ENCODE results near the gene NDRG2.
"Not testable (repeated sequence)": the region's sequence is repeated elsewhere in the genome, so short reads cannot be mapped to it uniquely, and the experiment has no call there.

The NDRG2 gene

DNA sequence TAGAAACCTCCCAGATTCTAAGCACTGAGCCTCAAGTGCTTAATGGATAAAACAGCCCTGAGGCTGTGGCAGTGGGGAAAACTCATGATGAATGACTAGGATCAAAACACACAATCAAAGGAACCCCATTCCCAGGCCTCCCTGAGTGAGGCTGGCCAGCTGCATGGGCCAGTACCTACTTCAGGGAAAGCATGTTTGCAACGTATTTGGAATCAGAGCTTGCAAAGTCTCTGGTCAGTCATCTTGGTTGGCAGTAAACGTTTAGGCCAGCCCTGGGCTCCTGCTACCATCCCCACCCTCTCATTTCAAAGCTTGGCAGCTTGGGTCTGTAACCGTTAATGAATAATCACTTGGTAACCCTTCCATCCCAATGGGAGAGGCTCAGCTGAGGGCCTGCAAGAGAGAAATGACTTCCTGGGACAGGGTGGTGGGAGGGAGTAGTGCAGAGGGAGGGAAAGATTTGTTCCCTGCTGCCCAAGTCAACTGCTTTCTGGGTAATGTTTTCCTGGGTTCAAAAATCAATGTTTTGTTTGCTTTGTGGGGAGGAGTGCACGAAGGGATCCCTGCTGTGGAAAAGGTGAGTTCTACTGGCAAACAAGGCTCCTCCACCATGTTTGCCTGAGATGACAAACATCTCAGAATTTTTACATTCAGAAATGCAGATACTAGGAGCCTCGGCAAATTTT lies 30.7 kb upstream of the NDRG2 start:
- DNase-seq (ENCODE audit: low read depth) = no peak

DNA sequence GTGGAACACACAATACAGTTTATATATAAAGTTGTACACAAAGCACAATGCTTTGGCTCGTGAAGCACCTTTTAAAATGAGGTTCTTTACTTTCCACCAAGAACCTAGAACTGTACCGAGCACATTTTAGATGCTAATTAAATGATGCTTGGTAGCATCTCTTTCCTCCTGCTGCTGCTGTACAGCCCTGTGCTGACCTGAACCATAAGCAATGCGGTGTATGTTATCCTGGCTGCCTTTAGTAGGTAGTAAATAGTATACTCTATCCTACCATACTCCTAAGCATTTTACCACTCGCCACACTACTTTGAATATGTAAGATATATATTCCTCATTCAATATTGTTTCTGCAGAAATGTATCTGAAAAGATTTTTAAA lies 29.9 kb upstream of the NDRG2 start:
- DNase-seq (ENCODE audit: low read depth) = no peak

DNA sequence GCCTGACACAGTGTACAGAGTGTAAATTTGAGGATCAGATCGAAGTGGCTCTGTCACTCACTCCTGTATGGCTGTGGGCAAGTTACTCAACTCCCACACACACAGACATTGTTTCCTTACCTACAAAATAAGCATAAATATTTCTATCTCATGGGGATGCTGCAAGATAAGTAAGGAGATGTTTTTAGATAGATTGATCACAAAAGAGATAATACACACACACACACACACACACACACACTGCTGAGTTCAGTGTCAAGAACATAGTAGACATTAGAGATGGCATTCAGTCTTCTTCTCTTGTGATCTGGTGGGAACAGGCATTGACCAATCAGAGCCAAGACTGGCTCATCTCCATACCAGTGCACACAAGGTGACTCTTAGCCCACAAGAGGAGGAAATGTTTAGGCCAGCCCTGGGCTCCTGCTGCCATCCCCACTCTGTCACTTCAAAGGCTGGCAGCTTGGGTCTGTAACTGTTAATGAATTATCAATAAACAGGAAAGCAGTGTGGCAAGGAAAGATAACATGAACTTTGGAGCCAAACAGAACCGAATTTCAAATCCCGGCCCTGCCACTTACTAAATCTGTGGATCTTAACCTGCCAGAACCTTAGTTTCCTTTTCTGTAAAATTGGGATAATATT lies 29.4 kb upstream of the NDRG2 start:
- DNase-seq (ENCODE audit: low read depth) = no peak

DNA sequence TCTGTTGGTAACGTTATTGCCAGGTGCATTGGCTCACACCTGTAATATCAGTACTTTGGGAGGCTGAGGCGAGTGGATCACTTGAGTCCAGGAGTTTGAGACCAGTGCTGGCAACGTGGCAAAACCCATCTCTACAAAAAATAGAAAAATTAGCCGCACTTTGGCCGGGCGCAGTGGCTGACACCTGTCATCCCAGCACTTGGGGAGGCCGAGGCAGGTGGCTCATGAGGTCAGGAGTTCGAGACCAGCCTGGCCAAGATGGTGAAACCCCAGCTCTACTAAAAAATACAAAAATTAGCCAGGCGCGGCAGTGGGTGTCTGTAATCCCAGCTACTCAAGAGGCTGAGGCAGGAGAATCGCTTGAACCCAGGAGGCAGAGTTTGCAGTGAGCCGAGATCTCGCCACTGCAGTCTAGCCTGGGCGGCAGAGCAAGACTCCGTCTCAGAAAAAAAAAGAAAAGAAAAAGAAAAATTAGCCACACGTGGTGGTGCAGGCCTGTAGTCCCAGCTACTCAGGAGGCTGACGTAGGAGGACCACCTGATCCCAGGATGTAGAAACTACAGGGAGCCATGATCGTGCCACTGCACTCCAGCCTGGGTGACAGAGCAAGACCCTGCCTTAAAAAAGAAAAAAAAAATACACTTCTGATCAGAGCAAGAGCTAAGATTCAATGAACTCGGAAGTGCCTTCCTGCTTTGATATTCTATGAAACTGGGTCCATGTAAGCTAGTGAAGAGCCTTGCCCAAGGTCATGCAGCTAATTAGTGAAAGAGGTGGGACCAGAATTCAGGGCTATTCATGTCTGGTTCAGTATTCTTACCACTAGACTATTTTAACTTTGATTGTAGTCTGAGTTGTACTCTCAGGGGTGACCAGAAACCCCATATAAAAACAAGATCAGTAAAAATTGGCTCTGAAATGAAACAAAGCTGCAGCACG lies 28.6 kb upstream of the NDRG2 start:
- no peak for DNase-seq (ENCODE audit: low read depth)

DNA sequence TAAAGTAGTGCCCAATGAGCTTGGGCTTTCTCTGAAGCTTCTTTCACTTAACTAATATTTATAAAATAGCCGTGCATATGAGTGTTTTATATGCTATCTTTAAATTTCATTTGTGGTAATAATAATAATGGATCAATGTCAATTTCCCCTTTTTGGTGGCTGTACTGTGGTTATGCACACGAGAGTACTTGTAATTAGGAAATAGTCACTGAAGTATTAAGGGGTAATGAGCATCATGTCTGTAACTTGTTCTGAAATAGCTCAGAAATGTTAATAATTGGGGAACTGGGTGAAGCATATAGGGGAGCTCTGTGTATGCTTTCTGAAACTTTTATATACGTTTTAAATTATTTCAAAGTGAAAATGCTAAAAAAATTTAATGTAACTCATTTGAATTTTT lies 25.7 kb upstream of the NDRG2 start:
- DNase-seq (ENCODE audit: low read depth) = no peak

DNA sequence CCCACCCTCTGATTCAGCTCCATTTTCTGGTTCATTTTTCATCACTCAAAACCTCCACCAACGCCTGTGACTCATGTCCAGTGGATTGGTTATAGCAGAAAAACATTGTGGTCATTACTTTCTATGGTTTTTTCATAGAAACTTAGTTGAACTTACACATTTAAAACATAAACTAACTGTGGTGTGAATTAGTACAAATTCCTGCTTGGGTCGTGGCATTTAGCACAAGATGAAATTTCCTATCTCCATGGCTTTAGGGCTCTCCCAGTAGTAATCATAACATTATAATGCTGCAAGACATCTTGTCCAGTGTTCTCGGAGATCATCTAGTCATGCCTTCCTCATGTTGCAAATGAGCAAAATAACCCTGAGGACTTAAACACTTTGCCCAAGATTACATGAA lies 24.4 kb upstream of the NDRG2 start:
- DNase-seq (ENCODE audit: low read depth) = peak; percentile 57

DNA sequence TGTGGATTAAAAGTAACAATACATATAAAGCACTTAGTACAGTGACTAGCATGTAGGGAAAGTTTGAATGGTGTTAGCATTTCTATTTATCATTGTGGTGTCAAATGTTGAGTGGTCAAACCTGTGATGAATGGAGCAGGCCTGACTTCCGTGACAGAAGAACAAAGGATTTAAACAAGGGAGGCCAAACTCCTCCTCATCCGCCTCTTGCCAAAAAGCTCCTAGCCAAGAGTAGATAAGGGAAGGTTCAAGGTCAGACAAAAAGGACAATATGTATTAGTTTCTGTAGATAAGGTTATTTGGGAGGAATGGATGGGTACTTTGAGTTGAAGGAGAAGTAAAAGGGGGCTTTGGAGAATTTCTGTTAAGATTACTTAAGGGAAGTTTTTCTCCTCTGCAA lies 23.8 kb upstream of the NDRG2 start:
- no peak for DNase-seq (ENCODE audit: low read depth)

DNA sequence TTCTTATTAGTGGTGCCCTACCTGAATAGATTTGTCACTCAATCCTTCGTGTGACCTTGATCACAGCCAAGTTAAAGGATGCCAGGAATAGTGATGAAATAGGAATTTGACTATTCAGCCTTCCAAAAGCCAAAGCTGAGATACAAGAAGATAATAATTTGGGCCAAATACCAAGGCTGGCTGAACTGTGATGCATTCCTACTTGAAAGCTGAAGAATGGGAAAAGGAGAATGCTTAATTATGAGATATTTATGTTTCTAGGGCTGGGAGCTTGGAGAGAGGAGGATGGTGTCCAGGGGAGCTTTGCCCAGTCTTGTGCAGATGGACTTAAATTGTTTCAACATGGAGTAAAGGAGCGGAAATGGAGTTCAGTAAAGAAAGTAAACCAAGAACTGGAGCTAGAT lies 22.5 kb upstream of the NDRG2 start:
- no peak for DNase-seq (ENCODE audit: low read depth)

DNA sequence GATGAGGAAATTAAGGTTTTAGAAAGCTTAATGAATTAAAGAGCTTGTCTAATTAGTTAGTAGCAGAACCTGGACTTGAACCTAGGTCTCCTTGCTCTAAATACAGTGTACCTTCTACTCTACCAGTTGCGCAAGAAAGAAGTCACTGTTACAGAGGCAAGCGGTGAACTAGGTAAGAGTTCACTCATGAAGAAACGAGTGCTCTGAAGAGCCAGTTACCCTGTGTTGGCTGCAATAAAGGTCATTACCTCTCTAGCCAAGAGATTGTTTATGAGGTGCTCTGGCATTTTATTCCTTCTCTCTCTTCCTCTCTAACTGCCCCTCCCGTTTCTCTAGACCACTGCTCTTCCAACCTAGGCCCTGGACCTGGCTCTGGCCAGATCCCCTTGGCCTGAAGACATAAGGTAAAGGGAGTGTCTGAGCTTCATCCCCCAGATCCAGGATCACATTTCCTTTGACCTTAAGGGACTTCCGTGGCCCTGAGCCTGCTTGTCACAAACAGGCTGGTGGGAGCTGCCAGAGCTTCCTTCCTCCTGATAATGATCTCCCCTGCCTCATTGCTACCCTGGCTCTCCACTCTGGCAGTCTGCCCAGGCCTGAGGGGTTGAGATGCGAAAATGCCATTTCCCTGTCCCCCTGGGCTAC lies 19.2 kb upstream of the NDRG2 start:
- DNase-seq (ENCODE audit: low read depth) = no peak

DNA sequence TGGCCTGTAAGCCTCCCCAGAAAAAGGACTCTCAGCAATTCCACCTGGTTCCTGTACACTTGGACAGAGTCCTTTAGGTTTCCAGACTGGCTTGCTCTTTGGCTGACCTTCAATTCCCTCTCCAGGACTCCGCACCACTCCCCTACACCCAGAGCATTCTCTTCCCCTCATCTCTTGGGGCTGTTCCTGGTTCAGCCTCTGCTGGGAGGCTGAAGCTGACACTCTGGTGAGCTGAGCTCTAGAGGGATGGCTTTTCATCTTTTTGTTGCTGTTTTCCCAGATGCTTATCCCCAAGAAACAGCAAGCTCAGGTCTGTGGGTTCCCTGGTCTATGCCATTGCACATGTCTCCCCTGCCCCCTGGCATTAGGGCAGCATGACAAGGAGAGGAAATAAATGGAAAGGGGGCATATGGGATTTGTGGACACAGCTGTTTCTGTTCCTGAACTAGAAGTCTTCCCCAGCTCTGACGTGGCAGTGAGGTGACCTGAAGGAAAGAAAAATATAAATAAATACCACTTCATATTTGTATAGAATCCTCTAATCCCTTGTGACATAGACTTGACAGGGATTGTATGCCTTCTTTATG lies 18.6 kb upstream of the NDRG2 start:
- DNase-seq (ENCODE audit: low read depth) = no peak

DNA sequence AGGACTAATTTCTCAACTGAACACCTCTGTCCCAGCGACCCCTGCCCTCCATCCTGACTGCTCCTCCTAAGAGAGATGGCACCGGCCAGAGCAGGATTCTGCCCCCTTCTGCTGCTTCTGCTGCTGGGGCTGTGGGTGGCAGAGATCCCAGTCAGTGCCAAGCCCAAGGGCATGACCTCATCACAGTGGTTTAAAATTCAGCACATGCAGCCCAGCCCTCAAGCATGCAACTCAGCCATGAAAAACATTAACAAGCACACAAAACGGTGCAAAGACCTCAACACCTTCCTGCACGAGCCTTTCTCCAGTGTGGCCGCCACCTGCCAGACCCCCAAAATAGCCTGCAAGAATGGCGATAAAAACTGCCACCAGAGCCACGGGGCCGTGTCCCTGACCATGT lies 18.1 kb upstream of the NDRG2 start:
- no peak for DNase-seq (ENCODE audit: low read depth)

DNA sequence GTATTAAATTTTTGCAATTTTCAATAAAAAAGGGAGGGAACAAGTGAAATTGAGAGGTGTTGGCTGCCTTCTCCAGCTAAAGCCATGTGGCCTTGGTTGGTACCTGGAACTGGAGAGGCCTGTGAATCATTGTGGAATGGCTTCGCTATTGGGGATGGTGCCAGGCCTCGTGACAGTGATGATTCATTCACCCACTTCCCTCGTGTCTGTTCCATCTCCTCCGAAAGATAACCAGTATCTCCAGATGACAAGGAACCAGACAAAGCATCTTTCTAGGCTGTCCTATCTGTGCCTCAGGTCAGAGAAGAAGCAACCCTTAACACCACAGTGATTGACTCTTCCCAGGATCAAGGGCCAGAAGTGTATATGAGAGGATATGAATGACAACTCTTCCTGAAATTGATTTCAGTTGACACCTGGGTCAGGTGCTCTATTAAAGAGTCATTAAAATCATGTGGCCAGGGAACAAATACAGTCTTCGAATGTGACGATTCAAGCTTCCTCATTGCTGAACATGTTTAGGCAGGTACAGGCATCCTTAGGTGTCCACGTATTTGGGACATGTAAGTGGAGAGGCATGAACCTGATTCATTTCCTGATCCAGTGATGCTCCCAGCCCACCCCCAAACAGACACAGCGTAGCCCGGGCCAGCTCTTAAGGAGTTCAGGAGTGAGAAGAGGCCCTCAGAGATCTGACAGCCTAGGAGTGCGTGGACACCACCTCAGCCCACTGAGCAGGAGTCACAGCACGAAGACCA lies 17.0 kb upstream of the NDRG2 start, which contains the start of gene RNASE7:
TSS of gene RNASE7 (plus strand) at position 687 of the 758 bp plus-strand sequence. CDS start 631 bp downstream, outside the sequence.
- peak; percentile 42 for DNase-seq (ENCODE audit: low read depth)

DNA sequence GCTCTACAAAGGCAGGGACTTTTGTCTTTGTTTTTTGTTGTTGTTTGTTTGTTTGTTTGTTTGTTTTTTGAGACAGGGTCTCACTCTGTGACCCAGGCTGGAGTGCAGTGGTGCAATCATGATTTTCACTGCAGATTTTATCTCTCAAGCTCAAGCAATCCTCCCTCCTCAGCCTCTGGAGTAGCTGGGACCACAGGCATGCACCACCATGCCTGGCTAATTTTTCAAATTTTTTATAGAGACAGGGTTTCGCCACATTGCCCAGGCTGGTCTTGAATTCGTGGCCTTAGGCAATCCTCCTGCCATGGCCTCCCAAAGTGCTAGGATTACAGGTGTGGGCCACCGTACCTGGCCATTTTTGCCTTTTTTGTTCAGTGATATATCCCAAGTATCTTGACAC lies 16.1 kb upstream of the NDRG2 start:
- DNase-seq (ENCODE audit: low read depth) = not testable (repeated sequence)

DNA sequence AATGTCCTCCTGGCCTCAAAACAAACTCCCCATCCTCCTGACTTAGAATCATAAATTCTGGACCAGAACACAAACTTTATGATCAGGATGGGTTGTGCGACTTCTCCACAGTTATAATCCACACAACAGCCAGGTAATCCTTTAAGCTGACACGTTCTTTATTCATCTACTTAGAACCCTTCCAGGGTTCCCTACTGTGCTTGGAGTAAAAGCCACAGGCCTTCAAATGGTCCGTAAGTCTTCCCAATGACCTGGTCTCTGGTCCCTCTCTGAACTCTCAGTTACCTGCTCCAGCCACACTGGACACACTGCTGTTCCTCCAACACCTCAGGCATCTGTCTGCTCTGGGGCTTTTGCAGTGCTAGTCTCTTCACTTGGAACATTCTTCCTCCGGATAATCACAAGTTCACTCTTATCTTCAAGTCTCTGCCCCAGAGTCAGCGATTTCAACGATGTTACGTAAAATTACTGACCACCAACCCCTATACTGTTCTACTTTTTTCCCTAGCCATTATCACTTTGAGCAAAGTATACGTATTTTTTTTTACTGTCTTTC lies 15.6 kb upstream of the NDRG2 start:
- no peak for DNase-seq (ENCODE audit: low read depth)

DNA sequence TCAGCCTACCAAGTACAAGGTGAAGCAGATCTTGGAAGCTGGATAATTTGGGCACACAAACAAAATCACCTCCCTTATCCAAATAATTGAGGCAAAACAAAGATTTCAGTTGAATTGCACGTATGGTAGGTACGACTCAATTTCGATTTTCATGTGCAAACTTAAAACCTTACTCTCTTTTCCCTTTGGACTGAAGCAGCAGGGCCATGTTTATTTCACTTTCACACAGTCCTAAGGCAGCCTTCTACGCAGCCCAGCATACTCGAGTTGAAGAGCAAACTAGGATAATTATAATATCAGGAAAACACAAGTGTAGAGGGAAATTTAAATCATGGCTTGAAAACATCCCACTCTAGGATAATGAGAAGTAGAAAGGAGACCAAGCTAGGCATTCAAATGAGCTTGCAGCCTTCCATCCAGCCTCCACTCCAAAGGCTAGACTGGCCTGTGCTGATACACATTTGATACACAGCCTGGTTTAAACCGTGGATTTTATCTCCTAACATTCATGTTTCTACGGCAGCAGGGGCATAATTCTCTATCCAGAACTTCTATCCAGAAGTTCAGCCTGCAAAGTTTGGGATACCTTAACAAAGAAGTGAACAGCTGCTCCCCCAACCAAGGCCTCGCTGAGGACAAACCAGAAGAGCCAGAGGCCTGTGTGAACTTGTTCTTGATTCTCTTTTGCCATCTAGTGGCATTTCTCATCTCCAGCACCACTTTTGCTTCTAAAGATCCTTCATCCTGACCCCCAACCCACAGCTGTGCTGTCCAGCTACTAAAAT lies 14.9 kb upstream of the NDRG2 start:
- peak; percentile 61 for DNase-seq (ENCODE audit: low read depth)

DNA sequence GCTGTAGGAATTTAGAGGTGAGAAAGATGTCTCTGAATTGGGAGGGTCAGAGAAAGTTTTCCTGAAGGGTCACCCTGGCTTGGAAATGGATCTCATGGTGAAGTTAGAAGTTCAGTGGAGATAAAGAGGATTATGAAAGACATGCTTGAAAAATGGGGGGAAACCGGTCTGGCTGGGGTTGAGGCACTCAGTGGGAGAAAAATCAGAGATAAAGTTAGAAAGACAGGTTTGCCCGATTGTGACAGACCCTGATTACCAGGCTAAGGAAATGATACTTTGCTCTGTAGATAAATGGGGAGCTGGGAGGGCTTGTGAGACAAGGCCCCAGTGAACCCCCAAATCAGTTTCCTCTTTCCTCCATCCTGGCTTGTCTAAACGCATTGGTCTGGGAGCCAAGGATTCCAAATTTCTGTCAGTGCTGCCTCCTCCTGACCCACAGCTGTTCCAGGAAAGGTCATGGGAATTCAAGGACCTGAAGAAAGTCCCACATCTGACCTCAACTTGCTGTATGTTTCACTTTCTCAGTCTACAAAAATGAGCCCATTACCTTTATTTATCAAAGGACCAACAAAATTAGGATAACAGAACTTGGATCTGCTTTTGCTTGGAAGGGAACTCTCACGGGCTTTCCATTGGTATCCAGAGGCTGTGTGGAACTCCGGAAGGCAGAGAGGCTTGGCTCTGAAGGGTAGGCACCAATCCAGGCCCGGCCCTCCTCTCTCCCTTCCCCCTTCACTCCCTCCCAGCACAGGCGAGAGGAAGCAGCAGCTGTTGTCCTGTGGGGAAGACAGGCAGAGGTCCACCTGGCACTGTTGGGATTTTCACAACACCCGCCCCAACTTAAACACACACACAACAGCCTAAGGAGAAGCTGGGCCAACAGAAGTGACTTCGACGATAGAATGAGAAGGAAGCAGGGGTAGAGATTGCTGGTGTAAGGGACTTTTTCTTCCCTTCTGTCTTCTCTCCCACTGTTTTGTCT lies 13.9 kb upstream of the NDRG2 start:
- DNase-seq (ENCODE audit: low read depth) = no peak

DNA sequence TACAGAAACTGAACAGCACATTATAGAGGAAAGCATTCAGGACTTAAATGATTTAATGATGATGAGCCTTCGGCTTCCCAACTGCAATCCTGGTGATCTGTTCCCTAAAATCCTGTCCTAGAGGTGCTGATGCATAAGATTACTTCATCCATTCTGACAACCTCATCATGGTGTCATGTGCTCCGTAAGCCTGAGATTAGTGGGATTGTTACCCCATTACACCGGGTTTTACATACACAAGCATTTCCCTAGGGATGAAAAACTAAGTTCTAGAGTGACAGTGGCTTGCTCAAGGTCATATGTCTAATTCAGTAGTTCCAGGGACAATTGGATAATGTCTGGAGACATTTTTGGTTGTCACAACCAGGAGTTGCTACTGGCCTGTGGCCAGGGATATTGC lies 12.3 kb upstream of the NDRG2 start:
- no peak for DNase-seq (ENCODE audit: low read depth)

DNA sequence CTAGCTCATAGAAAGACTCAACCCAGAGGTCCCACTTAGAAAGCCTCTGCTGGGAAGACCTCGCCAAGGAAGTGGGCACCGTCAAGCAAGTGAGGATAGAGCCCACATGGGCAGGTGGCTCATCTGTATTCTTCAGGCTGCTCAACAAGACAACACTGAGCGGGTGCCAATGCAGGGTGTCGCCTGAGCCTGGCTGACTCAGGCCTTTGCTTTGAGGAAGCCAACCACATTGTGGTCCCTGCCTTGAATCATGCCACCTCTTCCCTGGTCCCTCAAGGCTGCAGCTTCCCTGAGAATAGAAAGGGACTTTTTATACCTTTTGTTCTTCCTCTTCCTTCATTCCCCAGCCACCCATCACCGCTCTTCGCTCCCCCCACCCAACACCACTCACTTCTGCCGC lies 11.9 kb upstream of the NDRG2 start:
- DNase-seq (ENCODE audit: low read depth) = no peak

DNA sequence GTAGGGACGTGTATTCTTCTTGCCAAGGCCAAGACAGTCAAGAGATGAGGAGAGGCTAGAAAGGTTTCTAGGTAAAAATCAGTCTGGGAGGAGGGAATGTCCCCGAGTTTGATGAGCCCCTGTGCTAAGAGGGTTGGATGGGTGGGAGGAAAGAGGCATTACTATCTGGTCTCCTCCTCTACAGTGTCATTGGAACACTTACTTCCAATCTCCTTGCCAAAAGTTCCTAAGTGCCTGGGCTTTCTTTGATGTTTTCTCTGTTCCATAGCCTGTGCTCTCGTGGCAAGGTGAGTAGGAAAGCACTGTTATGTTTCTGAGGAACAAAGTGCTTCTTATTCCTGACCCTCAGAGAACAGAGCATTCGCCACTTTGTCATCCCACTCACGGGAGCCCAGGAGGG lies 9.8 kb upstream of the NDRG2 start, which contains the start of gene RNASE13:
TSS of gene RNASE13 (minus strand) at position 101 of the 400 bp plus-strand sequence. CDS start 519 bp downstream, outside the sequence.
- no peak for DNase-seq (ENCODE audit: low read depth)

Data from ELR (cell line).